Hepatocyte (in vitro differentiated cells): ENCODE data around the gene TMEM252.

Source experiments
- CTCF ChIP-seq: fragments of 200-600 bp; sonication (generic); IDR thresholded peaks from 2 replicates; pipeline ENCODE4 v1.5.1; 2016; ENCODE audit warnings: antibody characterized with exemption, mild to moderate bottlenecking; ENCODE audit not compliant: poor library complexity
- EZH2phosphoT487 ChIP-seq: fragments of 200-600 bp; sonication (generic); IDR thresholded peaks from one replicate; pipeline ENCODE4 v1.6.1; 2018; ENCODE audit warnings: antibody characterized with exemption, mild to moderate bottlenecking, low read depth, moderate library complexity; ENCODE audit not compliant: unreplicated experiment, severe bottlenecking

GRCh38 chr9:68495247-68495646 lies 45.4 kb downstream of the TMEM252 start:
- TF ChIP-seq CTCF (no peak), EZH2phosphoT487 (no peak)
